ENCODE results near the gene WDR41.

Gene WDR41

GRCh38 chr5:77409870-77410621 lies 82.1 kb downstream of the WDR41 start:
- no peak overlapping the region for H3K4me3 ChIP-seq (replicated peaks; ENCODE audit: low read depth, low read length)
- DNase-seq (ENCODE audit: extremely low read depth, low read depth), result no peak
- TF ChIP-seq CTCF (IDR thresholded peaks at IDR 0.05; ENCODE audit: low read depth, low read length, missing control alignments), result no peak

- H3K4me3 ChIP-seq (replicated peaks; ENCODE audit: low read depth, low read length), result no peak overlapping the region
- DNase-seq (ENCODE audit: extremely low read depth, low read depth), result no peak
- no peak for TF ChIP-seq CTCF (IDR thresholded peaks at IDR 0.05; ENCODE audit: low read depth, low read length, missing control alignments)
Measured at GRCh38 chr5:77407152-77407551, 85.0 kb downstream of the WDR41 start.

GRCh38 chr5:77402796-77403195 lies 89.3 kb downstream of the WDR41 start:
- H3K4me3 ChIP-seq (replicated peaks; ENCODE audit: low read depth, low read length), result no peak overlapping the region
- no peak for TF ChIP-seq CTCF (IDR thresholded peaks at IDR 0.05; ENCODE audit: low read depth, low read length, missing control alignments)
- DNase-seq (ENCODE audit: extremely low read depth, low read depth), result no peak

- TF ChIP-seq CTCF (IDR thresholded peaks at IDR 0.05; ENCODE audit: low read depth, low read length, missing control alignments), result no peak
- no peak overlapping the region for H3K4me3 ChIP-seq (replicated peaks; ENCODE audit: low read depth, low read length)
- DNase-seq (ENCODE audit: extremely low read depth, low read depth), result no peak
Measured at GRCh38 chr5:77400645-77401044, 91.5 kb downstream of the WDR41 start.

GRCh38 chr5:77398896-77399295 lies 93.2 kb downstream of the WDR41 start:
- DNase-seq (ENCODE audit: extremely low read depth, low read depth), result no peak
- no peak for TF ChIP-seq CTCF (IDR thresholded peaks at IDR 0.05; ENCODE audit: low read depth, low read length, missing control alignments)
- no peak overlapping the region for H3K4me3 ChIP-seq (replicated peaks; ENCODE audit: low read depth, low read length)

GRCh38 chr5:77398458-77398857 lies 93.7 kb downstream of the WDR41 start:
- H3K4me3 ChIP-seq (replicated peaks; ENCODE audit: low read depth, low read length), result no peak overlapping the region
- no peak for DNase-seq (ENCODE audit: extremely low read depth, low read depth)
- TF ChIP-seq CTCF (IDR thresholded peaks at IDR 0.05; ENCODE audit: low read depth, low read length, missing control alignments), result no peak

Data from HFF-Myc (cell line).